Lung (tissue), 12 donors: Measurements from ENCODE around the gene ZNF335. TPM values are rescaled to one million over a fixed set of nuclear protein-coding genes. Genes with fewer than 3 reads are reported as not detected.
A peak's percentile ranks its signal among the peaks of the same experiment; 100 is the strongest.
"Not testable (repeated sequence)": the region's sequence is repeated elsewhere in the genome, so short reads cannot be mapped to it uniquely, and the experiment has no call there.

ENCODE experiments used
- ATAC-seq: fragments of 200-7000 bp; cut with Tn5 transposase; one replicate; pipeline ENCODE4 v1.9.1; 2020; ENCODE audit warnings: moderate number of reproducible peaks; ENCODE audit not compliant: insufficient read depth, low FRiP score
- DNase-seq, 3 donors: peaks; one replicate each; pipeline ENCODE4 v3.0.0-alpha.2; 2013 to 2017
- H3K27ac ChIP-seq, 2 donors: one replicate each; pipeline ENCODE4 v1.5.1; 2013; ENCODE audit warnings: mild to moderate bottlenecking in 2 of 2, moderate library complexity in 2 of 2, control low read depth in 1 of 2, inconsistent platforms in 1 of 2, low read depth in 1 of 2, low read length in 1 of 2
- H3K27me3 ChIP-seq, 3 donors: one replicate each; pipeline ENCODE4 v1.5.1; 2013; ENCODE audit warnings: low read length in 2 of 3; ENCODE audit not compliant: control insufficient read depth in 3 of 3, insufficient read depth in 3 of 3
- H3K36me3 ChIP-seq, 4 donors: one replicate each; pipeline ENCODE4 v1.5.1; 2013; ENCODE audit warnings: low read length in 4 of 4, mild to moderate bottlenecking in 1 of 4, moderate library complexity in 1 of 4; ENCODE audit not compliant: control insufficient read depth in 4 of 4, insufficient read depth in 4 of 4
- H3K4me1 ChIP-seq, 5 donors: one replicate each; pipeline ENCODE4 v1.5.1; 2013; ENCODE audit warnings: low read length in 5 of 5, mild to moderate bottlenecking in 2 of 5, moderate library complexity in 1 of 5; ENCODE audit not compliant: control insufficient read depth in 5 of 5, insufficient read depth in 5 of 5
- H3K4me3 ChIP-seq: one replicate; pipeline ENCODE4 v1.5.1; 2013; ENCODE audit warnings: mild to moderate bottlenecking, control low read depth, moderate library complexity
- H3K9ac ChIP-seq, 2 donors: one replicate each; pipeline ENCODE4 v1.5.1; 2013; ENCODE audit warnings: low read length in 2 of 2, control low read depth in 1 of 2; ENCODE audit not compliant: insufficient read depth in 1 of 2
- H3K9me3 ChIP-seq, 4 donors: one replicate each; pipeline ENCODE4 v1.5.1; 2013; ENCODE audit warnings: low read length in 3 of 4, mild to moderate bottlenecking in 1 of 4, moderate library complexity in 1 of 4; ENCODE audit not compliant: control insufficient read depth in 4 of 4, insufficient read depth in 3 of 4
- WGBS, 2 donors: extraction: QIAGEN DNeasy Blood & Tissue Kit; methylation state at CpG; one replicate each; pipeline ENCODE4 v1.1.7; 2013; 5-methylcytosine and 5-hydroxymethylcytosine counted together
- polyA plus RNA-seq, 2 donors: library from polyadenylated mRNA; stranded (reverse); fragments of 200-250 nt; gene quantifications; one replicate each; pipeline ENCODE4 v1.2.1, GENCODE V29; 2013
- total RNA-seq, 2 donors: library from RNA; depleted of rRNA in 1 of 2; stranded (reverse); fragments of >200 nt in 1 of 2; gene quantifications; one replicate each; pipeline ENCODE4 v1.2.1, GENCODE V29; 2014 to 2021
- TF ChIP-seq, protein P1 (sequence below): IDR thresholded peaks from 2 replicates; pipeline ENCODE4 v1.5.1; 2012; ENCODE audit warnings: mild to moderate bottlenecking; ENCODE audit errors: control extremely low read depth, extremely low read depth
- donor health status: control.
- donor health status: control.
- donor health status: Bipolar disorder and iron deficiency.
- donor health status: healthy.
- donor health status: DM: yes; HTN: yes; CAD: no.

ZNF335 gene
- total and polyA plus RNA-seq, 4 donors = 12.8 to 23.6 (median 16.0) TPM

DNA sequence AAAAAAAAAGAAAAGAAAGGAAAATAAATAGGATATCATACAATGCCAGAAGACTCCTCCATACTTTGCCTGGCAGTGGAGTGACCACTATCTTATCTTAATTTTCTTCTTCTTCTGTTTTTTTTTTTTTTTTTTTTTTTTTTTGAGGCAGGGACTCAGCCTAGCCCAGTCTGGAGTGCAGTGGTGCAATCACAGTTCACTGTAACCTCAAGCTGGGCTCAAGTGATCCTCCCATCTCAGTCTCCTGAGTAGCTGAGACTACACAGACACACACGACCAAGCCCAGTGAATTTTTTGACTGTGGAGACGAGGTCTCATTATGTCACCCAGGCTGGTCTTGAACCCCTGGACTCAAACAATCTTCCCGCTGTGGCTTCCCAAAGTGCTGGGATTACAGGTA is 19.6 kb upstream of the ZNF335 start:
- H3K9ac ChIP-seq = no peak overlapping the region
- H3K4me1 ChIP-seq = peaks cover 0 to 2% (median 0%) of the 10 kb centered on the region in 5 donors
- H3K27me3 ChIP-seq = peaks cover 0 to 6% (median 0%) of the 10 kb centered on the region in 3 donors
- no peaks in the 10 kb centered on the region for H3K36me3 ChIP-seq
- H3K27ac ChIP-seq = no peak overlapping the region
- 83 to 89% methylated on average over 3 of the region's 3 CpGs for WGBS, 2 donors
- no peak for ATAC-seq
- TF ChIP-seq, protein P1, sequence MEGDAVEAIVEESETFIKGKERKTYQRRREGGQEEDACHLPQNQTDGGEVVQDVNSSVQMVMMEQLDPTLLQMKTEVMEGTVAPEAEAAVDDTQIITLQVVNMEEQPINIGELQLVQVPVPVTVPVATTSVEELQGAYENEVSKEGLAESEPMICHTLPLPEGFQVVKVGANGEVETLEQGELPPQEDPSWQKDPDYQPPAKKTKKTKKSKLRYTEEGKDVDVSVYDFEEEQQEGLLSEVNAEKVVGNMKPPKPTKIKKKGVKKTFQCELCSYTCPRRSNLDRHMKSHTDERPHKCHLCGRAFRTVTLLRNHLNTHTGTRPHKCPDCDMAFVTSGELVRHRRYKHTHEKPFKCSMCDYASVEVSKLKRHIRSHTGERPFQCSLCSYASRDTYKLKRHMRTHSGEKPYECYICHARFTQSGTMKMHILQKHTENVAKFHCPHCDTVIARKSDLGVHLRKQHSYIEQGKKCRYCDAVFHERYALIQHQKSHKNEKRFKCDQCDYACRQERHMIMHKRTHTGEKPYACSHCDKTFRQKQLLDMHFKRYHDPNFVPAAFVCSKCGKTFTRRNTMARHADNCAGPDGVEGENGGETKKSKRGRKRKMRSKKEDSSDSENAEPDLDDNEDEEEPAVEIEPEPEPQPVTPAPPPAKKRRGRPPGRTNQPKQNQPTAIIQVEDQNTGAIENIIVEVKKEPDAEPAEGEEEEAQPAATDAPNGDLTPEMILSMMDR = no peak
- no peaks in the 10 kb centered on the region for H3K9me3 ChIP-seq
- DNase-seq = no peak
- H3K4me3 ChIP-seq = no peak overlapping the region

DNA sequence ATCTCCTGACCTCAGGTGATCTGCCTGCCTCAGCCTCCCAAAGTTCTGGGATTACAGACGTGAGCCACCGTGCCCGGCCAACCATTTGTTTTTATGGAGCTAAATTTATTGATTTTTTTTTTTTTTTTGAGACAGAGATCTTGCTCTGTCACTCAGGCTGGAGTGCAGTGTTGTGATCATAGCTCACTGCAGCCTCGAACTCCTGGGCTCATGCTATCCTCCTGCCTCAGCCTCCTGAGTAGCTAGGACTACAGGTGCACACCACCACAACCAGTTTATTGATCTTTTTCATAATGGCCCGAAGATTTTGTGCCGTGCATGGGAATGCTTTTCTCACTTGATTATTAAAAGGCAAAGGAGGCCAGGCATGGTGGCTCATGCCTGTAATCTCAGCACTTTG is 16.8 kb upstream of the ZNF335 start:
- H3K36me3 ChIP-seq, H3K27ac ChIP-seq, H3K9ac ChIP-seq, ATAC-seq, H3K4me3 ChIP-seq, DNase-seq, H3K9me3 ChIP-seq, H3K27me3 ChIP-seq, H3K4me1 ChIP-seq: not testable (repeated sequence)
- 82 to 83% methylated on average over 6 of the region's 6 CpGs for WGBS, 2 donors

DNA sequence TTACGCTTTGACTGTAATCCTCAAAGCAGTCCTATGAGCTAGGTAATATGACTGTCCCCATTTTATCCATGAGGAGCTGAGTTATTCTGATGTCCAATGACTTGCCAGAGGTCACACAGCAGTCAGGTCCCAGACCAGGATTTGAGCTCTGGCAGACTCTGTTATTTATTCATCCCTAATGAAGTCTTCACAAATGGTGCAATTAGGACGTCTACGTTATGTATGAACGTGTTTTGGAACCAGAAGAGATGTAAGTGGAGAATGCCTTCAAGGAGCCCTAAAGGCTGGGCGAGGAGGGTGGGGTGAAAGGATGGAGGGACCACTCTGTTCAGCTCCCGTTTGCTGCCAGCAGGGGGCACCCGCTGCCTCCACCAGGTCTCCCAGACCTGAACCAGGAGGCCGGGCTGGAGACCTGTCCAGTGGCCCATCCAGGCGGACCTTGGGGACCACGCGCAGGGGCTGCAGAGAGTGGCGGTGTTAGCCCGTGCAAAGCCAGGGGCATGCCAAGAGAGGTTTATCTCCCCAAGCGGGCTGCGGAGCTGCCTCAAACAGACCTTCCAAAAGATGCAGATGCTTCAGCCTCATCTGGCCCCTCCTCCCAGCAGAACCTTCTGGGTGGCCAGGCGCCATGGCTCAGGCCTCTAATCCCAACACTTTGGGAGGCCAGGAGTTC is 15.2 kb upstream of the ZNF335 start:
- peak; percentile 31 to 53 (median 37) for DNase-seq
- peaks cover 0 to 6% (median 0%) of the 10 kb centered on the region in 3 donors for H3K27me3 ChIP-seq
- ATAC-seq = peak; percentile 58
- no peak overlapping the region for H3K4me3 ChIP-seq
- TF ChIP-seq, protein P1 = peak; percentile 53
- H3K9me3 ChIP-seq = no peaks in the 10 kb centered on the region
- 7% methylated on average over 16 of the region's 16 CpGs for WGBS, 2 donors
- peaks cover 0 to 2% (median 0%) of the 10 kb centered on the region in 5 donors for H3K4me1 ChIP-seq
- no peak overlapping the region for H3K27ac ChIP-seq
- no peaks in the 10 kb centered on the region for H3K36me3 ChIP-seq
- H3K9ac ChIP-seq = no peak overlapping the region

DNA sequence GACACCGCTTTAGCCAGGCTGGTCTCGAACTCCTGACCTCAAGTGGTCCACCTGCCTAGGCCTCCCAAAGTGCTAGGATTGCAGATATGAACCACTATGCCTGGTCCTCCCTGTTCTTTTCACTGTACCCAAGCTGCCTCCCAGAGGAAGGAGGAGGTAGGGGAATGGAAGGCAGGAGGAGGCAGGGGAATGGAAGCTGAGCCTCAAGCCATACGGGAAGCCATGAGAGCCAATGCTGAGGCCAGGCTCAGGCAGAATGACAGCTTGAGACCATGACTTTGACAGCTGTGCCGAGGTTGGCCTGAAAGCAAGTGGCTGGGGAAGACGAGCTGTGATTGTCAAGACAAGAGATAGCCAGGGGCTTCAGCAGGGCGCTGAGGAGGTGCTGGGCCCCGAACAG is 13.6 kb upstream of the ZNF335 start:
- DNase-seq (no peak), ATAC-seq (no peak)
- peaks cover 0 to 2% (median 0%) of the 10 kb centered on the region in 5 donors for H3K4me1 ChIP-seq
- WGBS, 2 donors = 66 to 81% methylated on average over 7 of the region's 7 CpGs
- H3K36me3 ChIP-seq = no peaks in the 10 kb centered on the region
- H3K27ac ChIP-seq = no peak overlapping the region
- no peak overlapping the region for H3K9ac ChIP-seq
- no peaks in the 10 kb centered on the region for H3K9me3 ChIP-seq
- peaks cover 0 to 6% (median 0%) of the 10 kb centered on the region in 3 donors for H3K27me3 ChIP-seq
- TF ChIP-seq, protein P1 = no peak
- H3K4me3 ChIP-seq = no peak overlapping the region
